Mesothelial cell of epicardium (in vitro differentiated cells): ENCODE data around the gene MYO1E. TPM values are rescaled to one million over a fixed set of nuclear protein-coding genes. Genes with fewer than 3 reads are reported as not detected.
A peak's percentile ranks its signal among the peaks of the same experiment; 100 is the strongest.

ENCODE experiments used
- DNase-seq, 2 experiments: peaks; one replicate each; pipeline ENCODE4 v3.0.0; 2021; ENCODE audit warnings: low spot score in 2 of 2; ENCODE audit not compliant: unreplicated experiment in 2 of 2
- H3K27ac Mint-ChIP-seq: 2 replicates; pipeline ENCODE4 v1.8.0; 2021; ENCODE audit warnings: mixed read lengths
- H3K27me3 Mint-ChIP-seq: 2 replicates; pipeline ENCODE4 v1.8.0; 2021; ENCODE audit warnings: low read depth, mixed read lengths
- H3K36me3 Mint-ChIP-seq: 2 replicates; pipeline ENCODE4 v1.8.0; 2021; ENCODE audit warnings: mixed read lengths
- H3K4me1 Mint-ChIP-seq: 2 replicates; pipeline ENCODE4 v1.8.0; 2021; ENCODE audit warnings: mixed read lengths
- H3K4me3 Mint-ChIP-seq: 2 replicates; pipeline ENCODE4 v1.8.0; 2021; ENCODE audit warnings: mild to moderate bottlenecking, moderate library complexity, mixed read lengths
- H3K9me3 Mint-ChIP-seq: 2 replicates; pipeline ENCODE4 v1.8.0; 2021; ENCODE audit warnings: mixed read lengths
- total RNA-seq: library from RNA; stranded (reverse); gene quantifications from 3 replicates; pipeline ENCODE4 v1.2.1, GENCODE V29; 2021
- TF ChIP-seq, protein P1 (sequence below): fragments of 200-600 bp; sonication (generic); IDR thresholded peaks from one replicate; pipeline ENCODE4 v1.5.0; 2021; ENCODE audit warnings: antibody characterized with exemption; ENCODE audit not compliant: unreplicated experiment

MYO1E gene
- total RNA-seq, 1 donor from 2014 or later: 54.2 TPM

DNA sequence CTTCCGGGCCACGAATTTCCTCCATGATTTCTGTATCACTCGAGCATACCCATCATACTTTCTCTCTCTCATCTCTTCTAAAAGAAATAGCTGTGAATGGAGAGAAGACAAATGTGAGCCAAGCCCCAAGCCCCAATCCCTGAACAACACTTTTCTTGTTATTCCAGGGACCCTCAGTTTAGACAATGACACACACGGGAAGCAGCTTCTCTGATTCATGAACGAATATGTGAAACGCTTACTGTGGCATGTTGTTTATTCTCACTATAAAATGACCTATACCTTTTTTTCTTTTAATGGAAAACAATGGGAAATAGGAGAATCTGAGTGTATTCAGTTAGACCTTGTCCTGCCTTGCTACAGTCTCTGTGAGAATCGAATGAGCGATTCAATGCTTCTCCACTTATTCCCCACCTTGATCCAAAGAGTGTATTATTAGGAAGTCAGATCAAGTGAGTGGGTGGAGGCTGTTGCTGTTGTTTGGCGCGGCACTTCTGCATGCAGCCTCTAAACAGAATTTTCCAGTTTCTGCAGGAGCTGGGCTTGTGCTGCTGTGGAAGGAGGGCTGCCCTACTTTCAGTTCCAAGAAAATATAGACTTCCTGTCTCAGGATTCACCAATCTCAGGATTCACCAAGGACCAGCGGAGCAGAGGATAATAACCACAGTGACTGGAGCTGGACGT, 198.4 kb downstream of the MYO1E start:
- no peak overlapping the region for H3K27ac Mint-ChIP-seq
- TF ChIP-seq, protein P1, sequence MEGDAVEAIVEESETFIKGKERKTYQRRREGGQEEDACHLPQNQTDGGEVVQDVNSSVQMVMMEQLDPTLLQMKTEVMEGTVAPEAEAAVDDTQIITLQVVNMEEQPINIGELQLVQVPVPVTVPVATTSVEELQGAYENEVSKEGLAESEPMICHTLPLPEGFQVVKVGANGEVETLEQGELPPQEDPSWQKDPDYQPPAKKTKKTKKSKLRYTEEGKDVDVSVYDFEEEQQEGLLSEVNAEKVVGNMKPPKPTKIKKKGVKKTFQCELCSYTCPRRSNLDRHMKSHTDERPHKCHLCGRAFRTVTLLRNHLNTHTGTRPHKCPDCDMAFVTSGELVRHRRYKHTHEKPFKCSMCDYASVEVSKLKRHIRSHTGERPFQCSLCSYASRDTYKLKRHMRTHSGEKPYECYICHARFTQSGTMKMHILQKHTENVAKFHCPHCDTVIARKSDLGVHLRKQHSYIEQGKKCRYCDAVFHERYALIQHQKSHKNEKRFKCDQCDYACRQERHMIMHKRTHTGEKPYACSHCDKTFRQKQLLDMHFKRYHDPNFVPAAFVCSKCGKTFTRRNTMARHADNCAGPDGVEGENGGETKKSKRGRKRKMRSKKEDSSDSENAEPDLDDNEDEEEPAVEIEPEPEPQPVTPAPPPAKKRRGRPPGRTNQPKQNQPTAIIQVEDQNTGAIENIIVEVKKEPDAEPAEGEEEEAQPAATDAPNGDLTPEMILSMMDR: no peak
- no peak overlapping the region for H3K4me3 Mint-ChIP-seq
- no peaks in the 10 kb centered on the region for H3K27me3 Mint-ChIP-seq
- peaks cover 6% of the 10 kb centered on the region for H3K4me1 Mint-ChIP-seq
- H3K36me3 Mint-ChIP-seq: peaks cover 28% of the 10 kb centered on the region
- H3K9me3 Mint-ChIP-seq: peaks cover 4% of the 10 kb centered on the region
- DNase-seq: no peak

DNA sequence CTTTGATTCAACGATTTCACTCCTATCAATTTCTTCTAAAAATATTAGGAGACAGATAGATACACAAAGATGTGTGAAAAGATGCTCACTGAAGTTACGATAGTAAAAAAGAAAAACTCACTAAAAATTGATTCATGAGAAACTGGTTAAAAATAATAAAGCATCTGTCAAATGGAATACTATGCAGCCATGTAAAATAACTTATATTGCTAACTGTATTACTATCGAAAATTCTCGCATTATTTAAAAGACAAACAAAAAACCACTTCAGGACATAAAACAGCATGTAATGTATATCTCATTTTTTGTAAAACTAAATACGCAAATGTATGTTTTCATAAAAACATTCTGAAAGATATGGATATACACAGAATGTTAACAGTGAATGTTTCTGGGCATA, 199.5 kb downstream of the MYO1E start:
- no peak for DNase-seq
- Mint-ChIP-seq H3K27ac (no peak overlapping the region), H3K4me1 (peaks cover 6% of the 10 kb centered on the region), H3K4me3 (no peak overlapping the region), H3K9me3 (peaks cover 4% of the 10 kb centered on the region), H3K27me3 (no peaks in the 10 kb centered on the region), H3K36me3 (peaks cover 27% of the 10 kb centered on the region)
- TF ChIP-seq, protein P1: no peak

DNA sequence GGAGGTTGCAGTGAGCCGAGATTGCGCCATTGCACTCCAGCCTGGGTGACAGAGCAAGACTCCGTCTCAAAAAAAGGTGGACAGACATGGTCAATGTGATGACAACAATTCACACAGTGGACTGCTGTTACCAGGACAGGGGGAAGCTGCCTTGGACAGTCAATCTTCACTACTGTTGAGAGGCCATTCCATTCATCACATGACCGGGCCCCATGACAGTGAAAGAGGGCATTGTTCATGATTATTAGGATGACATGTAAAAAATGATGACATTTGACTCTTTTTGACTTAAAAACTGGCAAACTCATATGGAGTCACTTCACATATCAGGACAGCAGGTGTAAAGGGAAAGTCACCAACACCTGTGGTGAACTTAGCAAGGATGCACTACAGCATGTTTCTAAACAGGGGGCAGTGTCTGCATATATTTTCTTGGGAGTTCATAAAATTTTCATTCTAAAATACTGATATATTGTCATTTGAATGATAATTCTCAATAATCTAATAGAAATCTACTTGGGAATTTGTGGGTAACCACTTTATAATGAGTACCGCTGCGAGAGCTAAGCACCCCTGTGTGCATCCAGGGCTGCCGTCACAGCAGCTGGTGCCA, 200.3 kb downstream of the MYO1E start:
- H3K4me3 Mint-ChIP-seq: no peak overlapping the region
- peaks cover 6% of the 10 kb centered on the region for H3K4me1 Mint-ChIP-seq
- H3K9me3 Mint-ChIP-seq: peaks cover 4% of the 10 kb centered on the region
- TF ChIP-seq, protein P1: no peak
- no peak for DNase-seq
- peaks cover 20% of the 10 kb centered on the region for H3K36me3 Mint-ChIP-seq
- H3K27me3 Mint-ChIP-seq: no peaks in the 10 kb centered on the region
- H3K27ac Mint-ChIP-seq: no peak overlapping the region

DNA sequence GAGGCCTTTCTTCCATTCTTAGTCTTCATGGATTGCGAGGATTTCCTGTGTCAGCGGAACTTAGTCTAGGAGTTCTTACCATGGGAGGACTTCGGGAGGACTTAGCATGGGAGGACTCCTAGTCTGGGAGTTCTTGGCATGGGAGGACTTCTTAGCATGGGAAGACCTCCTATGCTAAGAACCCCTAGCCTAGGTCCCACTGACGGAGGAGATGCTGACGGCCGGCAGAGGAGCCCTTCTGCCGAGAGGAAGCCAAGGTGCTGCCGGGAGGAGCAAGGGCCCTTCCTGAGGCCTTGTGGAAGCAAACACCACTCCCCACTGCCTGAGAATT, 201.6 kb downstream of the MYO1E start:
- Mint-ChIP-seq H3K27ac (no peak overlapping the region), H3K4me1 (peaks cover 12% of the 10 kb centered on the region), H3K36me3 (peaks cover 15% of the 10 kb centered on the region), H3K27me3 (no peaks in the 10 kb centered on the region), H3K9me3 (peaks cover 4% of the 10 kb centered on the region), H3K4me3 (no peak overlapping the region)
- no peak for DNase-seq
- TF ChIP-seq, protein P1: no peak

DNA sequence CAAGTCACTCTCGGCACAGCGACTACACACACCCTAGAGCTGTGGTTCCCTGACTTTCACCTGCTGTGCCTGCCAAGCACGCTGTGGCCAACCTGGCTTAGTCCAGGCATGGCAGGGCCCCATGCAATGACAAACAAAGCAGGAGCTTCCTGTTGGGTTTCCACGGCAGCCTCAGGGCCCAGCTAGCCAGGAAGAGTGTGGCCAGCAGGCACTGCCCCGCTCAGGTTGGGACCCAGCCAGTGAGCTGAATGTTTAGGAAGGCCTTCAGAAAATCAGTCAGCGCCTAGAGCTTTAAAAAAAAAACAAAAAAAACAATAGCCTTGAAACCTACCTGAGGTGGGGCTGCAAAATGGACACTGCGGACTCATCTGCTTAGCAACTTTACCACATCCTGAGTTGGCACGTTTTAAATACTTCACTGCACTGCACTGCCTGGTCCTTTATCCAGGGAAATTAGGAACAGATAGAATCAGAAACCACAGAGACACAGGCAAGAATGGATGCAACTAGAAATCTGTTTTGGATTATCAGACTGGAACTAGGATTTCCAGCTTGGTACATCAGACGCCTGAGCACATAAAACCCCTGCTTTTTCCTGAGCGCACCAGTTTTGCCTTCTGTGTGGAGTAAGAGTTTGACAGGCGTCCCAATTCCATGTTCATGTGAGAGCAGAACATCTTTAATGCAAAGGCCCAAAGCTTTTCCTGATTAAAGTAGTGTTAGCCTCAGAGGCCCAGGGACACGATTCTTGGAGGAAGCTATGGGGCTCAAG, 202.2 kb downstream of the MYO1E start:
- H3K4me3 Mint-ChIP-seq: no peak overlapping the region
- no peak for DNase-seq
- TF ChIP-seq, protein P1: no peak
- peaks cover 17% of the 10 kb centered on the region for H3K4me1 Mint-ChIP-seq
- peaks cover 15% of the 10 kb centered on the region for H3K36me3 Mint-ChIP-seq
- H3K27ac Mint-ChIP-seq: peak overlapping the region; percentile 18
- peaks cover 4% of the 10 kb centered on the region for H3K9me3 Mint-ChIP-seq
- H3K27me3 Mint-ChIP-seq: no peaks in the 10 kb centered on the region
